HAP-1 (cell line): Measurements from ENCODE around the gene FAM50A.
A peak's percentile ranks its signal among the peaks of the same experiment; 100 is the strongest.

Experiments used
- DNase-seq, 2 experiments: peaks; one replicate each; pipeline ENCODE4 v3.0.0-alpha.2; 2016 to 2020; ENCODE audit warnings: low spot score in 2 of 2
- H3K27me3 ChIP-seq: fragments of 250-450 bp; sonication (Bioruptor Pico); 2 replicates; pipeline ENCODE4 v1.5.1; 2020; ENCODE audit warnings: low read depth, mild to moderate bottlenecking, moderate library complexity
- H3K36me3 ChIP-seq: fragments of 250-450 bp; sonication (Bioruptor Pico); replicated peaks from 2 replicates; pipeline ENCODE4 v1.5.1; 2020; ENCODE audit warnings: mild to moderate bottlenecking
- H3K4me1 ChIP-seq: fragments of 250-450 bp; sonication (Bioruptor Pico); 2 replicates; pipeline ENCODE4 v1.5.1; 2020; ENCODE audit warnings: mild to moderate bottlenecking
- H3K4me3 ChIP-seq: fragments of 250-450 bp; sonication (Bioruptor Pico); 2 replicates; pipeline ENCODE4 v1.5.1; 2020; ENCODE audit warnings: mild to moderate bottlenecking, moderate library complexity
- H3K9me3 ChIP-seq: fragments of 250-450 bp; sonication (Bioruptor Pico); 2 replicates; pipeline ENCODE4 v1.5.1; 2020; ENCODE audit warnings: mild to moderate bottlenecking, moderate library complexity
- in situ Hi-C: fragments of 300-500 bp; cut with MboI; formaldehyde crosslinking; loops from 3 replicates; pipeline ENCODE4 v1.14.3; 2020; ENCODE audit warnings: low sequenced_read_pairs, inconsistent platforms, mixed read lengths

FAM50A gene

GRCh38 chrX:154458116-154458953, 14.4 kb downstream of the FAM50A start, which contains the start of gene PLXNA3:
Gene PLXNA3, plus strand, starts transcription at chrX:154458281. Its CDS starts 1,903 bp downstream, at chrX:154460184.
- peak; percentile 30 to 82 for DNase-seq
- Histone ChIP-seq H3K27me3 (no peaks in the 10 kb centered on the region), H3K36me3 (peaks cover 30% of the 10 kb centered on the region), H3K4me1 (peaks cover 10% of the 10 kb centered on the region), H3K9me3 (no peaks in the 10 kb centered on the region), H3K4me3 (peak within 1 kb of the TSS; percentile 83)
- in situ Hi-C loops = no loop called here

- peaks cover 35% of the 10 kb centered on the region for H3K36me3 ChIP-seq
- in situ Hi-C loops = no loop called here
- no peaks in the 10 kb centered on the region for H3K9me3 ChIP-seq
- H3K4me1 ChIP-seq = peaks cover 10% of the 10 kb centered on the region
- H3K27me3 ChIP-seq = no peaks in the 10 kb centered on the region
- DNase-seq = peak; percentile 35 to 72
- peak overlapping the region; percentile 83 for H3K4me3 ChIP-seq
Measured at GRCh38 chrX:154458954-154459778, 15.2 kb downstream of the FAM50A start.

- peak in 1 of 2 experiments; percentile 63 for DNase-seq
- H3K4me1 ChIP-seq = peaks cover 10% of the 10 kb centered on the region
- in situ Hi-C loops = no loop called here
- H3K27me3 ChIP-seq = no peaks in the 10 kb centered on the region
- H3K4me3 ChIP-seq = peak overlapping the region; percentile 83
- no peaks in the 10 kb centered on the region for H3K9me3 ChIP-seq
- H3K36me3 ChIP-seq = peaks cover 42% of the 10 kb centered on the region
Measured at GRCh38 chrX:154459832-154460231, 15.9 kb downstream of the FAM50A start.

- H3K27me3 ChIP-seq = no peaks in the 10 kb centered on the region
- H3K36me3 ChIP-seq = peaks cover 47% of the 10 kb centered on the region
- in situ Hi-C loops = no loop called here
- H3K4me3 ChIP-seq = no peak overlapping the region
- no peak for DNase-seq
- H3K9me3 ChIP-seq = no peaks in the 10 kb centered on the region
- H3K4me1 ChIP-seq = peaks cover 10% of the 10 kb centered on the region
Measured at GRCh38 chrX:154460326-154460725, 16.4 kb downstream of the FAM50A start.

- no peaks in the 10 kb centered on the region for H3K27me3 ChIP-seq
- no peak for DNase-seq
- H3K4me1 ChIP-seq = peaks cover 8% of the 10 kb centered on the region
- in situ Hi-C loops = no loop called here
- H3K4me3 ChIP-seq = no peak overlapping the region
- peaks cover 65% of the 10 kb centered on the region for H3K36me3 ChIP-seq
- no peaks in the 10 kb centered on the region for H3K9me3 ChIP-seq
Measured at GRCh38 chrX:154462396-154462795, 18.5 kb downstream of the FAM50A start.

GRCh38 chrX:154463611-154464220, 19.8 kb downstream of the FAM50A start:
- Histone ChIP-seq H3K4me1 (peaks cover 6% of the 10 kb centered on the region), H3K9me3 (no peaks in the 10 kb centered on the region), H3K4me3 (no peak overlapping the region), H3K36me3 (peaks cover 79% of the 10 kb centered on the region), H3K27me3 (no peaks in the 10 kb centered on the region)
- in situ Hi-C loops = no loop called here
- no peak for DNase-seq

- Histone ChIP-seq H3K36me3 (peaks cover 90% of the 10 kb centered on the region), H3K9me3 (no peaks in the 10 kb centered on the region)
- in situ Hi-C loops = no loop called here
Measured at GRCh38 chrX:154464806-154465365, 20.9 kb downstream of the FAM50A start.

GRCh38 chrX:154465601-154466000, 21.7 kb downstream of the FAM50A start:
- H3K4me1 ChIP-seq = no peaks in the 10 kb centered on the region
- peaks cover 93% of the 10 kb centered on the region for H3K36me3 ChIP-seq
- H3K9me3 ChIP-seq = no peaks in the 10 kb centered on the region
- H3K27me3 ChIP-seq = no peaks in the 10 kb centered on the region
- no peak for DNase-seq
- in situ Hi-C loops = no loop called here
- no peak overlapping the region for H3K4me3 ChIP-seq

More at GRCh38 chrX:154464806-154465365, 20.9 kb downstream of the FAM50A start:
- H3K4me3 ChIP-seq = no peak overlapping the region
- no peak for DNase-seq
- H3K4me1 ChIP-seq = peaks cover under 1% of the 10 kb centered on the region; the same call in 1 of the 2 replicates
- no peaks in the 10 kb centered on the region for H3K27me3 ChIP-seq

- Histone ChIP-seq H3K36me3 (peaks cover 93% of the 10 kb centered on the region), H3K4me1 (no peaks in the 10 kb centered on the region), H3K9me3 (no peaks in the 10 kb centered on the region), H3K4me3 (no peak overlapping the region), H3K27me3 (no peaks in the 10 kb centered on the region)
- no peak for DNase-seq
- in situ Hi-C loops = no loop called here
Measured at GRCh38 chrX:154466036-154466435, 22.1 kb downstream of the FAM50A start.

- Histone ChIP-seq H3K9me3 (no peaks in the 10 kb centered on the region), H3K4me1 (no peaks in the 10 kb centered on the region), H3K27me3 (no peaks in the 10 kb centered on the region), H3K4me3 (no peak overlapping the region), H3K36me3 (peaks cover 93% of the 10 kb centered on the region)
- in situ Hi-C loops = no loop called here
- no peak for DNase-seq
Measured at GRCh38 chrX:154466907-154467306, 23.0 kb downstream of the FAM50A start.

GRCh38 chrX:154467556-154467955, 23.6 kb downstream of the FAM50A start:
- no peak for DNase-seq
- Histone ChIP-seq H3K36me3 (peaks cover 90% of the 10 kb centered on the region), H3K4me1 (no peaks in the 10 kb centered on the region), H3K4me3 (no peak overlapping the region), H3K9me3 (no peaks in the 10 kb centered on the region), H3K27me3 (no peaks in the 10 kb centered on the region)
- in situ Hi-C loops = no loop called here

- no peaks in the 10 kb centered on the region for H3K9me3 ChIP-seq
- in situ Hi-C loops = no loop called here
- no peak overlapping the region for H3K4me3 ChIP-seq
- H3K36me3 ChIP-seq = peaks cover 89% of the 10 kb centered on the region
- no peaks in the 10 kb centered on the region for H3K27me3 ChIP-seq
- H3K4me1 ChIP-seq = no peaks in the 10 kb centered on the region
- DNase-seq = no peak
Measured at GRCh38 chrX:154468217-154468616, 24.3 kb downstream of the FAM50A start.

- DNase-seq = no peak
- H3K27me3 ChIP-seq = no peaks in the 10 kb centered on the region
- no peaks in the 10 kb centered on the region for H3K9me3 ChIP-seq
- no peak overlapping the region for H3K4me3 ChIP-seq
- no peaks in the 10 kb centered on the region for H3K4me1 ChIP-seq
- in situ Hi-C loops = no loop called here
- H3K36me3 ChIP-seq = peaks cover 84% of the 10 kb centered on the region
Measured at GRCh38 chrX:154469114-154469513, 25.2 kb downstream of the FAM50A start.
